A673 (cell line): ENCODE data around the gene PSD2. TPM values are rescaled to one million over a fixed set of nuclear protein-coding genes. Genes with fewer than 3 reads are reported as not detected.

Source experiments
- BruUV-seq: library from RNA; stranded (reverse); fragments of 400-500 nt; replicated peaks from 2 replicates; lab custom pipeline; 2021; lab: Mats Ljungman, UMichigan
- CTCF ChIA-PET: fragments of 300-600 bp; sonication (Branson Sonifier 250); formaldehyde crosslinking; loops from one replicate; lab custom pipeline; 2022; ENCODE audit warnings: antibody characterized with exemption; lab: Charles Lee
- POLR2A ChIA-PET: fragments of 300-600 bp; sonication (Branson Sonifier 250); formaldehyde crosslinking; loops from one replicate; lab custom pipeline; 2022; ENCODE audit warnings: antibody characterized with exemption; ENCODE audit not compliant: low non-redundant PET; lab: Charles Lee
- DNase-seq: peaks from one replicate; pipeline ENCODE4 v3.0.0-alpha.2; 2015; ENCODE audit warnings: low spot score
- H3K27ac ChIP-seq: fragments of 200-600 bp; sonication (generic); 2 replicates; pipeline ENCODE4 v1.5.1; 2016; ENCODE audit warnings: mixed run types, low read depth, mild to moderate bottlenecking, mixed read lengths, antibody characterized with exemption, low read length; ENCODE audit not compliant: poor library complexity, severe bottlenecking
- H3K27me3 ChIP-seq: fragments of 200-600 bp; sonication (generic); replicated peaks from 2 replicates; pipeline ENCODE4 v1.6.1; 2017; ENCODE audit warnings: mixed run types, low read depth, mild to moderate bottlenecking, mixed read lengths, antibody characterized with exemption, low read length; ENCODE audit not compliant: insufficient read depth, poor library complexity
- H3K36me3 ChIP-seq: fragments of 200-600 bp; sonication (generic); 2 replicates; pipeline ENCODE4 v1.6.1; 2016; ENCODE audit warnings: mixed run types, mild to moderate bottlenecking, mixed read lengths, antibody characterized with exemption, low read length; ENCODE audit not compliant: insufficient read depth, poor library complexity, severe bottlenecking
- H3K4me1 ChIP-seq: fragments of 200-600 bp; sonication (generic); 2 replicates; pipeline ENCODE4 v1.6.1; 2017; ENCODE audit warnings: mixed run types, mild to moderate bottlenecking, mixed read lengths, antibody characterized with exemption, low read length; ENCODE audit not compliant: insufficient read depth, poor library complexity, severe bottlenecking
- H3K4me3 ChIP-seq: fragments of 200-600 bp; sonication (generic); 2 replicates; pipeline ENCODE4 v1.5.1; 2016; ENCODE audit warnings: low read depth, mixed run types, mild to moderate bottlenecking, mixed read lengths, low read length; ENCODE audit not compliant: poor library complexity, severe bottlenecking
- H3K9me3 ChIP-seq: fragments of 200-600 bp; sonication (generic); 2 replicates; pipeline ENCODE4 v1.6.1; 2016; ENCODE audit warnings: mixed run types, low read depth, mild to moderate bottlenecking, mixed read lengths, antibody characterized with exemption, low read length; ENCODE audit not compliant: poor library complexity, severe bottlenecking
- CTCF ChIP-seq: fragments of 300-800, 200-600 bp; sonication (generic); conservative IDR thresholded peaks from 2 replicates; pipeline ENCODE4 v1.5.1; 2017; ENCODE audit warnings: low read depth, mild to moderate bottlenecking, antibody characterized with exemption, low read length, moderate library complexity, mixed read lengths
- EZH2 ChIP-seq: fragments of 200-600 bp; sonication (generic); IDR thresholded peaks from 2 replicates; pipeline ENCODE4 v1.6.1; 2017; ENCODE audit warnings: borderline replicate concordance, low read depth, mild to moderate bottlenecking, mixed read lengths, antibody characterized with exemption, low read length; ENCODE audit not compliant: poor library complexity, severe bottlenecking
- intact Hi-C: fragments of 100-400 bp; cut with micrococcal nuclease; formaldehyde crosslinking; loops from one replicate; pipeline ENCODE4 v1.10.0; 2022; ENCODE audit not compliant: unreplicated experiment
- total RNA-seq: library from RNA; stranded (reverse); gene quantifications from 2 replicates; pipeline ENCODE4 v1.2.3, GENCODE V29; 2021

The PSD2 gene
- total RNA-seq, 1 experiment from 2014 or later, result 0.26 TPM

GRCh38 chr5:139806726-139807646 is 11.4 kb downstream of the PSD2 start:
- Histone ChIP-seq H3K9me3 (no peaks in the 10 kb centered on the region), H3K27ac (no peak overlapping the region), H3K36me3 (no peaks in the 10 kb centered on the region), H3K4me3 (no peak overlapping the region), H3K27me3 (peaks cover 7% of the 10 kb centered on the region), H3K4me1 (no peaks in the 10 kb centered on the region)
- DNase-seq, result no peak
- intact Hi-C loops, result no loop called here
- TF ChIP-seq EZH2, result no peak
- no peak for TF ChIP-seq CTCF
- CTCF ChIA-PET, result interaction anchor here (0.6 kb wide), 1 partner anchor 346 kb away, joined by 5 read pairs; no protein-coding TSS in a partner anchor
- BruUV-seq, result no TSS peak
- POLR2A ChIA-PET, result no interaction called here

- H3K9me3 ChIP-seq, result no peaks in the 10 kb centered on the region
- no peak overlapping the region for H3K27ac ChIP-seq
- BruUV-seq, result no TSS peak
- H3K36me3 ChIP-seq, result no peaks in the 10 kb centered on the region
- CTCF ChIA-PET, result interaction anchor here (0.6 kb wide), 1 partner anchor 346 kb away, joined by 5 read pairs; no protein-coding TSS in a partner anchor
- no peak for DNase-seq
- H3K27me3 ChIP-seq, result peaks cover 2% of the 10 kb centered on the region
- H3K4me3 ChIP-seq, result no peak overlapping the region
- TF ChIP-seq EZH2 (no peak), CTCF (no peak)
- no peaks in the 10 kb centered on the region for H3K4me1 ChIP-seq
- intact Hi-C loops, result no loop called here
- POLR2A ChIA-PET, result no interaction called here
Measured at GRCh38 chr5:139807647-139808030, 12.0 kb downstream of the PSD2 start.

- intact Hi-C loops, result no loop called here
Measured at GRCh38 chr5:139808481-139809330, 13.1 kb downstream of the PSD2 start.

More at GRCh38 chr5:139808481-139809330, 13.1 kb downstream of the PSD2 start:
- no peak overlapping the region for H3K27ac ChIP-seq
- H3K27me3 ChIP-seq, result no peaks in the 10 kb centered on the region
- ChIA-PET CTCF (no interaction called here), POLR2A (no interaction called here)
- no TSS peak for BruUV-seq
- no peaks in the 10 kb centered on the region for H3K4me1 ChIP-seq
- peak; percentile 55 for DNase-seq
- H3K4me3 ChIP-seq, result no peak overlapping the region
- TF ChIP-seq CTCF (no peak), EZH2 (no peak)
- H3K36me3 ChIP-seq, result no peaks in the 10 kb centered on the region
- no peaks in the 10 kb centered on the region for H3K9me3 ChIP-seq
